HG02623 (cell line): ENCODE results near the gene ABCC8.

ENCODE experiments used
- ATAC-seq: cut with Tn5 transposase; IDR thresholded peaks from one replicate; pipeline ENCODE4 v1.9.1; 2021; ENCODE audit warnings: moderate library complexity; ENCODE audit not compliant: unreplicated experiment

ABCC8 gene

DNA sequence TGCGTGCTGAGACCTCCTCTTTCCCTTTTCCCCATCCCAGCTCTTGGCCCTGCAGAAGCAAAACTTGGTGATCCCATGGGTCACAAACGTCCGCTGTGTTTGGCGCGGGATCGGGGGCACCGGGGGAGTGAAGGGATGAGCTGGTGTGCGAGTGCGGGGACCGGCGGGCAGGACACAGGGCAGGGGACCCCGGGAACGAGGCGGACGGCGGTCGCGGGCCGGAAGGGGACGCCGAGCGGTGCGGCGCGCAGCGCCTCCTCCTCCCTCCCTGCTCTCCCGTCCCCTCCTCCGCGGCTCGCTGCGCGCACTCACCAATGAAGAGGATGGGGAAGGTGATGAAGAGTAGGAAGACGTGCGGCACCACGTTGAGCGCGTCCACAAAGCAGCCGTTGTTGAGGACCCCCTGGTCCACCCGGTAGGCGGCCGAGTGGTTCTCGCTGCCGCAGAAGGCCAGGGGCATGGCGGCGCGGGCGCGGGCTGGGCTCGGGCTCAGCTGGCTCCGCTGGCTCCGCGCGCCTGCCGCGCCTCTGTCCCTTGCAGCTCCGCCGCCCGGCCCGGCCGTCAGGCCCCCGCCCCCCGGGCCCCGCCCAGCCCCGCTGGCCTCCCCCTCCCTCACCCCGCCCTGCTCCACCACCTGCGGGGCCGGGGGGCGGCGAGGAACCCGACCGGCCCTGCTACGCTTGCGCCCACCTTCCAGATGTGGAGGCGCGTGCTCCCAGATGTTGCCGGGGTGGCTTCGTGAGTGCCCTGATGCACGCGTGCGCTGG, at the start of gene ABCC8:
ABCC8 (minus strand) TSS at position 529 of the 767 bp plus-strand sequence; CDS start at position 460, 69 bp downstream.
- ATAC-seq, result no peak

GRCh38 chr11:17526326-17526725, 49.7 kb upstream of the ABCC8 start:
- ATAC-seq, result no peak

DNA sequence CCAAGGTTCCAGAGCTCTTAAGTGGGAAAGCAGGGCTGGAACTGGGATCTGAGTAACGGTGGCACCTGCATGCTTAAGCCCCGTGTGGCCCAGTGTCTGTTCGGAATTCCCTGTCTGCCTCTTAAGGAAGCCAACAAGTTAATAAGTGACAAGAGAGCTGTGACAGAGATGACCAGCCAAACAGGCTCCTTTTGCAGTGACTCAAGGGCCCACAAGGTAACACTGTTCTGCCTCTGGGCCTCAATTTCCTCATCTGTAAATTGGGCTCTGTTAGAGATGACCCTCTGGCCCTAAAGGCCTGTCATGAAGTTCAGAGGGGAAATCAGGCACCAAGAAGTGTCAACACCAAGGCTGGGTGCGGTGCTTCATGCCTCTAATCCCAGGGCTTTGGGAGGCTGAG, 48.9 kb upstream of the ABCC8 start:
- ATAC-seq, result no peak

- no peak for ATAC-seq
Observed at GRCh38 chr11:17524221-17524620, 47.6 kb upstream of the ABCC8 start.

GRCh38 chr11:17522655-17523054, 46.0 kb upstream of the ABCC8 start:
- no peak for ATAC-seq

DNA sequence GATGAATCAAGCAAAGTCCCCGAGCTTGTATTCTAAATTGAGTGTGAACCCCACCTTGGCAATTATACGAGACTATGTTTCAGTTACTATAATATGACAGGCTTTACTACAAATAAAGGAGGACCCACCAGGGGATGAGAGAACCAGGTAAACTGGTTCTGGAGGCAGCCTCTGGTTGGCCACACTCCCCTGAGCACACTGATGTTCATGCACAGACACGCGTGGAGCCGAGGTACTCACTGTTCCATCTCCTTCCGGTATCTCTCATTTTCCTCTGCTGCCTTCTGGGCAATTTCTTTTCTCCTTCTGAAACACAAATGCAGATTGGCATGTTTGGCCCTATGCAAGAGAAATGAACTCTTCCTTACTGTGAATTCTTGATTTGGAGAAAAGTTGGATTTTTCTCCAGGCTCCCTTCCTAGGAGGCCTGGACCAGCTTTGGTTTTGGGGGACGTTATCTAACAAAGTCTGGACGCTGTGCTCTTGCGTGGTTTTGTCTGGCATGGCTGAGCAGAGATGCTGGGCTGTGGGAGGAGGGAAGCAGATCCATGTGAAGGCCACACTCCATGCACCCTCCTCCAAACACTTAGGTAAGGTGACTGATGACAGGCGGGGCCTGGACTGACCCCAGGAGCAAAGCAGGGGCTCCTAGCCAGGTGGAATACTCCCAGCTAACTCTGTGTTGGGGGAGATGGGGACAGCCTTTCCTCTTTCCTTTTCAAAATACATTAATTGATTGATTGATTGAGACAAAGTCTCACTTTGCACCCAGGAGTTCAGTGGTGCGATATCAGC, 44.7 kb upstream of the ABCC8 start:
- ATAC-seq, result no peak

DNA sequence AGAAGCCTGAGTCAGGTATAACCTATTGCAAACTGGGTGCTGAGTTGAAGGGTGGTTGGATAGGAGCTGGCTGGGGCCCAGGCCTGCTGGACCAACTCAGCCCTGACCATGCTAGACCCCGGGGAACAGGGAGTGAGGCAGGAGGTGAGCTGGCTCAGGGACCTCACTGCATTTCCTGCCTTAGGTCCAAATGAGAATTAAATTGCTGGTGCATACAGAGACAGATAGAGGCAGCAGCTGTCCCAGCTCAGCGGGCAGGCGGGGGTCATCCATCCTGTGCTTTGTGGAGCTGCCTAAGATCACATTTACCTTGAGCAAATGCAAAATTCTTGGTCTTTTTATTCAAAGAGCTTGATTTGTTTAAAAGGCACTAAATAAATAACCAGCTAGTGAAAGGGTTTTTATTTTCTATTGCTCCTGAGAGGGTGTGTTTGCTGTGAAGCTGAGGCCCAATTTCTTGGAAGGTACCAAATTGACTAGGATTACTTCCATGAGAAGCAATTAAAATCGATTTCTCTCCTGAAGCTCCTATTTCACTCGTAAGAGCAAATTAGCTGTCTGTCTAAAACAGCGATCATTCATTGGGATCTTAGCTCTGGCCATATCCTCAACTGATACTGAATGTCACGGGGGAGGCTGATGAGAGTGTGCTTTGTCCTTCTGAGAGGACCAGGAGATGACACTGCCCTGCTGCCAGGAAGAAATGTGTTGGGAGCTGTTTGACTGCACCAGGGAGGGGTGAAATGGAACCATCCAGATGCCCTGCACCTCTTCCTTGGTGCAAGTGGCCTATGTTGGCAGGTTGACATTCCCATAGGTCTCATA, 42.6 kb upstream of the ABCC8 start:
- ATAC-seq, result no peak

GRCh38 chr11:17518366-17518765, 41.7 kb upstream of the ABCC8 start:
- no peak for ATAC-seq

DNA sequence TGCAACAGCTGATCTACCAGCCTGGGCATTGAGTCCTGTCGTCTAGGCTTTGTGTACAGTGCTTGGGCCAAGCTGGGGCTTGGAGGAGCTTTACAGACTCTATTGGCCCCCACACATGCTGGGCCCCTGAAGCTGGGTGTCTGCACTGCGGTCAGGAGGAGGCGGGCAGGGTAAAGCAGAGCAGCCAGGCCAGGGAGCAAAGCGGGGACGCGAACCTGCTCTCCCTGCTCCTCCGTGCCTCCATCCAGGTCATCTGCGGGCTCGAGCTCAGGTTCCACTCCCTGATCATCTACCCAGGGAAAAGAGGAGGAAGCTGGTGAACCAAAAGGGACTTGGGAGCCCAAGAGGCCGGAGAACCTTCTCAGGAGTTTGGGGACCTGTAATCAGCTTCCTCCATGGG, 40.5 kb upstream of the ABCC8 start:
- no peak for ATAC-seq

DNA sequence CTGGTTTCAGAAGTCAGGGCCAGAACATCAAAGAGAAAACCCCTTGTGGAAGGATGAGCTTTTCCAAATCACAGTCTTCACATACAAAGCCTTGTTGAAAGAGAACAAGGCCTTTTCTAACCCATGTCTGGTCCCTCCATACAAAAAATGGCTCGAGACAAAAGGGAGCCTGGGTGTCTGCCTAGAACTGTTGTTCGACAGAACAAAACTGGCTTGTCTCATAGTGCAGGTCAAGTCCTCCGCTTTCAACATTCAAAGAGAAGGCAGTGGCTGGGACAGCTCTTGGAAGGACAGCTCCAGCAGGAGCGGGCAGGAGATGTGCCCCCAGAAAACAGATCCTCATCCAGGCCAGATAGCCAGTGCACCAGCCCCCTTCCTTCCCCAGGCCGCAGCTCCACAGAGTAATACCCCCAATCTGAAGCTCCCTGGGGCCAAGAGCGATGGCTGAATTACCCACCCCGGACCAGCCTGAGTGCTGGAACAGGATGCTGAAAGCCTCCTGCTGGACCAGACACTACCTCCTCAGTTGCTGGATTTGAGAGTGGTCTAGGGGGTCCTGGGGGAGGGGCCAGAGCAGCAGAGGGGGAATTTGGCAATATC, 40.0 kb upstream of the ABCC8 start:
- no peak for ATAC-seq

GRCh38 chr11:17515443-17516176, 39.0 kb upstream of the ABCC8 start:
- ATAC-seq, result no peak

DNA sequence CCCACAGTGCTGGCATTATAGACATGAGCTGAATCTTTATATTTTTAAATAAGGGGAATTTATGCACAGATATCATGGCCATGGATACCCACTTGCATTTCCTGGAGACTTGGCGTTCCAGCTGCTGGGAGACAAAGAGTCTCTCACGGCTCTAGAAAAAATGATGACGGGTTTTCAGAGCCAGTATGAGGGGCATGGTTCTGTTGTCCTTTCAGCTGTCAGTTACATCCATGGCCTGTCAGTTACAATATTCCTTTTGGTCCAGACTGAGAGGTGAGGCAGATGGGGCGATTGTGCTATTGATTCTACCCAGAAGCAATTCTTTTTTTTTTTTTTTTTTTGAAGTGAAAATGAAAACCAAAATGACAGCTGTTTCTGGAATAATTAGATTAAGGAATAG, 37.8 kb upstream of the ABCC8 start:
- ATAC-seq, result no peak

- no peak for ATAC-seq
Observed at GRCh38 chr11:17513853-17514252, 37.2 kb upstream of the ABCC8 start.

DNA sequence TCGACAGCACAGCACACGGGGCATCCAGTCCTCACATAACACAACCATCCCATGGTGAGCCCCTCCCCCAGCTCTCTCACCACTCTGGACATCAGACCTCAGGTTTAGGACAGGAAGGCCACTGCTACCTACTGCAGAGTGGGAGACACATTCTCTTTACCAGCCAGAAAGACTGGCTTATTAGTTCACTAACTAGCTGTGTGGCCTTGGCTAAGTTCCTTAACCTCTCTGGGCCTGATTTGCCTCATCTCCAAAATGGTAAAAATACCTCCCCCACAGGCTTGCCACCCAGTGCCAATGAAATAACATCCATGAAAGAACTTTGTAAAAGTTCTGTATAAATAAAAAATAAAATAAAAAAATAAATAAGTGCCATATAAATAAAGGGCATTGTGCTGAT, 35.5 kb upstream of the ABCC8 start:
- ATAC-seq, result no peak

- ATAC-seq, result no peak
Observed at GRCh38 chr11:17511571-17511970, 34.9 kb upstream of the ABCC8 start.

DNA sequence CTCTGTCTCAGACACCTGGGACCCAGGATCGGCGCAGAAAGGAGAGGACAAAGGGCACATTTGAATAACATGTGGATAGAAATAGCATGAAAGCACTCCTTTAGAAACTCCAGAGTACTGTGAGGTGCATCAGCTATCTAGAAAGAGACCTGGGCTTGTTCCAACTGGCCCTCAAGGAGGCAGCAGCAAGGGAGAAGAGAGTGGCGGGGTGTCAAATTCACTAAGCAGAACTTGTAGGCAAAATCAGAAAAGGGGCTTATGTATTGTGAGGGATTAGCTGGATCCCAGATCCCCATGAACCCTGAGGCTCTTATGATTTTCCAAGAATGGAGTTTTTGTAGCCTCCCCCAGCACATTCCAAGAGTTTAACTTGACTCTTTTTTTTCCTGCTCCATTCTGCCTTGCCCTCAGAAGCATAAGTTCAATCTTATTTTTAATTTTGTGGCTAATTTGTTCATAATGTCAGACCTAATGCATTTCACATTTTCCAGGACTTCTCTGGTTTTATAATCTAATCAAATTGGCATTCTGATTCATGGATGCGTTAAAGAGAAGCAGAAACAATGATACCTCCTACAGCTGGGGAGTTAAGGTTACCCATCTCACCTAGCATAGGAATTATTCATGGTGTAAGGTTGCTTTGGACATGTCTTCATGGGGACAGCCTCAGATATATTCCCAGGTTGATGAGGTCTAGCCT, 34.0 kb upstream of the ABCC8 start:
- ATAC-seq, result no peak

GRCh38 chr11:17508791-17509190, 32.1 kb upstream of the ABCC8 start:
- no peak for ATAC-seq

DNA sequence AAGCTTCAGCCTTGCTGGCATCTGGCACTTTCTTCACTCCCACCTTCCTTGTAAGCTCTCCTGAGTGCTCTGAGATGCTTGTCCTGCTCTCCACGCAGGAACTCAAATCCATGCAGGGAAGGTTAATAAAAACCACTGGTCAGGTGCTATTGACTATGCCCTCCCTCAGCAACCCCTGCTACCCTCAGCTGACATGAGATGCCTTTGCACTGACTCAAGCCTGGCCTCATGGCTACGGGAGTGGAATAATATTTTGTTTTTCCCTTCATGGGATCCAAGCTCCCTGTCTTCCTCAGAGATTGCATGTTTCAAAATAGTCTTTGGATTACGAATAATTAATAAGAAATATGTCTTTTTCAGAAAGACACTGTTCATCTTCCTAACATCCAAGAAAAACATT, 31.7 kb upstream of the ABCC8 start:
- no peak for ATAC-seq

DNA sequence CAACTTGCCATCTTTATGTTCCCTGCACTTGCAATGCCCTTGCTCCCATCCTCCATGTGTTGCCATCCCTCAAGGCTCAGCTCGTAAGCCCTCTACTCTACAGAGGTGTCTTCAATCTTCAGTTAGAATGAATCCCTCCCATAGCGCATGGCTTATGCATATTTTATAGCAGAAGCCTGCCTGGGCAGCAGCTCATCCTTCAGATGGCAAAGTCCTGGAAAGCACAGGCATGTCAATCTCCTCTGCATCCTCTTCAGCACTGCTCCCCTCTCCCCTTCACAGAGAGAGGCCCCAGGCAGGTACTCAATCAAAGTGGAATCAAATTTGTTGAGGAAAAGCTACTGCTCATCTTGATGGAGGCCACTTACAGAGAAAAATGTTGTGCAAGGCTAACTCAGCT, 31.1 kb upstream of the ABCC8 start:
- ATAC-seq, result no peak

DNA sequence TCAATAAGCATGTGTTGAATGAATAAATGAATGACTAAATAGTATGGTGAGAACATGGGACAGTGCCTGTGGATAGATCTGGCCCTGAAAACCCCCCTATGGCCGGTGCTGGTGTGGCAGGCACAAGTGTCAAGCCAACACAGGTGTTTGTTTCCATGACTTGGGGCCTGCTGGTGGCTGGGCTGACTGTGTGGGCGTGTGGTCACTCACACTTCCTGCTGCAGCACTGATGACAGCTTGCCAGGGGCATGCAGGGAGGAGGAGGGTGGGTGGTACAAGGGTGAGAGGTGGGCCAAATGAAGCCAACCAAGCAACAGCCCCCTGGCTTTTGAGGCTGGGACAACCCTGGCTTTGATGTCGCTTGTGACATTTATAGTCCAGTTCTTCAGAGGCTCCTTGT, 30.3 kb upstream of the ABCC8 start:
- ATAC-seq, result no peak
